HPDE6-E6E7 (cell line): Measurements from ENCODE around the gene SIDT2.
A peak's percentile ranks its signal among the peaks of the same experiment; 100 is the strongest.

Experiments used
- DNase-seq: peaks from one replicate; pipeline ENCODE4 v3.0.0; 2011; ENCODE audit warnings: missing footprints; ENCODE audit errors: extremely low spot score

SIDT2 gene

DNA sequence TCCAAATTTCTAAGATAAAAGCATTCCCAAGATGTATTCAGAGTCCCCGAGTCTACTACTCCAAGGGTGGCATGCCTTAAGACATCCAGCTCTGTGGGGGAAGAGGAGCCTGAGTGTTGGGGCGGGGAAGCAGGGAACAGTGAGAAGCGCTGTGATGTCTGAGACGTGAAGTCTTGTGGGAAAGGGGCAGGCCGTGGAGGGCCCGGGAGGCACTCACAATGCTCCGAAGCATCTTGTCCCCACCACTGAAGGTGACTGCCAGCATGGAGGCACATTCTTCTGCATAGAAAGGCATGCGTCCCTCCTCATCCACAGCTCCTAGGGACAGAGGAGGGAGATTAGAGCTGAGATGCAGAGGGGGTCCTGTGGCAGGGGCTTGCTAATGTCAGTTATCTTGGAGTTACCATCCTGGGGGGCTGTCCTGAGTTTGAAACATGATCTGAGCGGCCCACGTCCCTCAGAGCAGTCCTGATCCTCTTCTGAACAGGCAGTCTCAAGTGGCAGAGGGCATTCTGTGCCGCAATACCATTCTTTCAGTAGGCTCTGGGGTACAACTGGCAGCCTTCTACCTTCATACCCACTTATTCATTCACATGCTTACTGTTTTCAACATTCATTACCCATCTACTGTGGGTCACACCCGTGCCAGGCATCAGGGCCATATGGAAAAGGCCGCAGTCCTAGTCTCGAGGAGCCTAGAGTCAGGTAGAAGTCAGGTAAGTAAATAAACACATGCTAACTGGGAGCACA is 44.6 kb downstream of the SIDT2 start:
- DNase-seq: no peak

- DNase-seq: no peak
Observed at GRCh38 chr11:117223741-117224689, 45.5 kb downstream of the SIDT2 start.

DNA sequence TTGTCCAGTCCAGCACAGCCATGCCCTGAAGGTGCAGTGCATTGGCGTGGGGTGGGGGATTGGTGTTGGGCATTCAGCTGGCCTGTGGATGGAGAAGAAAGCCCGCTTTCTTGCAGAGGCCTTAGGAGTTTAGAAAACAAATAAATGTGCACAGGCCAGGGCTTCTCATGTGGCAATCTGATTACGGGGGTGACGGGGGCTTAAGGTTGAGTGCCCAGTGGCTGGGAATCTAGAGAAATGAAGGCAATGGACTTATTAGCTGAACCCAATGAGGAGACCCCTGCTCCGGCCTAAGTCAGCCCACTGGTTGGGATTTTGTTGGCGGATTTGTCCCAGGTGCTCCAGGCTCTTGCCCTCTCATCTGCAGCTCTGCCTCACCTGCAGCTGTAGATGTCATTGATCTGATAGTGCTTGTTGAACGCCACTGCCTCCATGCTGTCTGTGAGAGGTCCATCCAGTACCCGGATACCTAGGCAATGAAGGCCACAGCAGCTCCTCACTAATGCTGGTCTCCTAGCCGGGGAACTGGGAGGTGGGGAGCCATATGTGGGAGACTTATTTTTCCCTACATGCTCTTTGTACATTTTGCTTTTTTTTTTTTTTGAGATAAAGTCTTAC is 47.1 kb downstream of the SIDT2 start:
- no peak for DNase-seq

DNA sequence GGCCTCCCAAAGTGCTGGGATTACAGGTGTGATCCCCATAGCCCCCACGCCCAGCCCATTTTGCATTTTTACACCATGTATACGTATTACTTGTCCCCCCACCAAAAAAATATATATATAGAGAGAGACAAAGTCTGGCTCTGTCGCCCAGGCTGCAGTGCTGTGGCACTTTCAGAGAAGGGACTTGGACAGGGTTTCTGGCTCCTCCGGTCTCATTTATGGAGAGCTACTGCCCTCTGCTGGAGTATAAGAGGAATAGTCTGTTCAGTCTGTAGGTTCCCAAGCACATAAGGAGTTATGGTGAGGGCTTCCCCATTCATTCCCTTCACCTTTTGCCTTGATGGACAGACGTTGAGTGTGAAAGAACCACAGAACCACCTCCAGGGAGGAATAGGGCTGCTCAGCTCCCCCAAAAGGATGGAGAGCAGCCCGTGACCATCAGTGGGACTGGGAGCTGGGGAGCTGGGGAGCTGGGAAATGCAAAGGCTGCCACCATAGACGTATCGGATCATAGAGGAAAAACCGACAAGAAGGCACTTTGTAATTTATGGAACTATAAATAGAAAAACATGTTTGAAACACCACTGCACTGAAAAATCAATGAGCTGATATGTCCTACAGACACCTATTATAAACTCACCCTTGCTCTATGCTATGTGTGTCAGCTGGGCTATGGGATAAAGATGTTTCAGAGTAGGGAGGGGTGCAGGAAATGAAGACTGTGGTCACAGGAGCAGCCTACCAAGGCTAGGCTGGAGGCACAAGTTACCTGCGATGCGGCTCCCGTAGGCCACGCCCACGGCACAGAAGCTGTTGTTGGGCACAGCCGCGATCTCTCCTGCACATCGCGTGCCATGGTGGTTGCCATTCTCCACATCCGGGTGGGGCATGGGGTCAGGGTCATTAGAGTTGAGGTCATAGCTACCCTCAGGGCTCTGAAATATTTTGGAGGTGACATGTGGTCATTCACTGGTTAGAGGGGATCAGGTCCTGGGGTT is 48.1 kb downstream of the SIDT2 start:
- DNase-seq: peak; percentile 64

- no peak for DNase-seq
Observed at GRCh38 chr11:117228091-117228490, 49.5 kb downstream of the SIDT2 start.

DNA sequence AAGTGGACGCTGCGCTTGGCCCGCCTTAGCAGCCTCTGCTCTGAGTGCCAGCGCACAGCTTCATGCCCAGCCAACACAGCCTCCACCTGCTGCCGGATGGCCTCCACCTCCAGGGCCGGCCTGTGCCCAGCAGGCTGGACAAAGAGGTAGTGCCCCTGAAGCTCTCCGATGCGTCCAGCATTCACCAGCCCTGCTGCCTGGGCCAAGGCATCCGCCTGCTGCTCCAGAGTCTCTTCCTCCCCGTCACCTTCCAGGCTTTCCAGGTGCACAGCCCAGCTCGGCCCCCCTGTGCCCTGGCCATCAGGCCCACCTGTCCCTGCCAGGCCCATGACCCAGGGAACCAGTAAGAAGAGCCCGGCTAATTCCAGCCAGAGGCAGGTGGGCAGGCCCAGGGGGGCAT is 50.9 kb downstream of the SIDT2 start:
- DNase-seq: no peak

DNA sequence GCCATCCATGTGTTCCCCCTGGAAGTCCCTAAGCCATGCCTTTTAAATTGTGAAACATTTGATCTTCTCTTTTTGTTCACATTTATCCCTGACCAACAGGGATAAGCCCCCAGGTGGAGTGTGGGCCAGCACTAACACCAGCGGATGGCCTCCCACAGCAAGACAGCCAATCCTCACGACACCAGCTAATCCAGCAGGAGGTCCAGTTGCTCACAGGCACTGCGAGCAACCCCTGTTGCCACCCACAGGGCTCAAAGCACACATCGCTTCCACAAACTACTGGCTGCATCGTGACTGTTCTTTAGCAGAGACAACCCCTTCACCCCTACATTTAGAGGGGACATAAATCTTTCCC is 51.4 kb downstream of the SIDT2 start:
- no peak for DNase-seq

DNA sequence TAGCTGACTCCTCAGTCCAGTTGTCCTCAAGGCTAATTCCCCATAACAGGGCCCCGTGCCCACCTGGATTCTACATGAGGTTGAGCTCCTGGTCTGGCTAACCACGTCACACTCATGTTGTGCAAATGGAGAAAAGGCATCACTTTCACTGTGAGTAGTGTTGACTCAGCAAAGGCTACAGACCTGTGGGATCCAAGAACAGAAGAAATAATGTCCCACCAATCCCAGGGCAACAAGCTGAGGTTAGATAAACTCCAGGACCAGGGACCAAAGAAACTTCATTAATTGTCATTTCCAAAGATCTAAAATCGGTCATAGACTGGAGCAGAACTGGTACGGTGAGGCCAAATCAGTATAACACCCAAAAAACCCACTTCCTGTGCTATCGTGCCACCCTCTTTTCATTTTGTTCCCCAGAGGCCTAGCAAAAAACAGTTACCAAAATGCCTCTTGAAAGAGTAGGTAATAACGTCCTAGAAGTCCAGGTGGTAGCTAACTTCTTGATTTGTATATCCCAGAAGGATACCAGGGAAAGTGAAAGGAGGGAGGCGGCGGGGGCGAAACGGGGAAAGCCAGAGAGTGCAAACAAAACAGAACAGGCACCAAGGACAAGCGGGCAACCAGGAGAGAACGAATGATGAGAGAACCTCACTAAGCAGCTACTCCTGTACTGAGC is 51.9 kb downstream of the SIDT2 start:
- DNase-seq: no peak

DNA sequence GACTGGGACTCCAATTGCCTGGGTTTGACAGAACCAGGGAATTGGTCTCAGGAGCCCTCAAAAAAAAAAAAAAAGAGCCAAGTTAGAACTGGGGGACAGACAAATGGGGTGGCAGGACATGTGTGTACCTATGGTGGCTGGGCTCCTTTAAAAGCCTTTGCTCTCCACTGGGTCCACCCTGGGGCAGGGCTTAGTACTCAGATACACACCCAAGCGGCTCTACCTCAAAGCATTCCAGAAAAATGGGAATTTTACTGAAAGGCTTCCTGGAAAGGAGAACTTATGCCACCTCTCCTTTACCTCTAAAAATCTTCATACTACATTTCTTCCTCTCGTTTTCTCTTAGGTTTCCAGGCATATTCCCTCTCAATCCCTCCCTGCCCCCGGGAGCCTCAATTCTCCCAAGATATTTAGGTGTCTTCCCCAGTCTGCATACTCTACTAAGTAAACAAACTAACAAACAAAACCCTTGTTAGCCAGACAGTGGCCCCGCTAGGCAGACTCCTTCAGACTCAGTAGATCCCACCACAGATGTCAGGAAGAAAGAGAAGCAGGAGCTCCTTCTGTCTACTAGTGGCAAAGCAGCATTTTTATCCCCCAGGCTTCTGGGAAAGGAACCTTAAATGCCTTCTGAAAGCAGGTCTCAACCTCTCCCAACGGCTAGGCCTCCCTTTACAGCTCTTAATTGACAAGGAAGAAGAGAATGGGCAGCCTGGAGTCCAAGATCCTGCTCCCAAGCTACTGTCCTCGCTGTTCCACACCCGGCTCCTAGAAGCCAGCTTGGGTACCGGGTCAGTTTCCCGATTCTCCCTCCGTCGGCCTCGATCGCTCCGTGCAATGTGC is 52.7 kb downstream of the SIDT2 start:
- no peak for DNase-seq

DNA sequence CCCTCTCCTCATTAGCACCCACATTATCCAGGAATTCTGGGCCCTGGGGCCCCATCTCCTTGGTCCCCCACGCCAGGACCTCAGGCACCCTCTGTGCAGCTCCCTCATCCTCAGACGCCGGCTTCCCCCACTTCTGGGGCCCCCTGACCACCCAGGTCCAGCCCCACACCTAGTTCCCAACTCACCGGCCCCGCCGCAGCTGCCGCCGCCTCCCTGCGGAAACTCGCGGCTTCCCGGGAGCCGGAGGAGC is 53.2 kb downstream of the SIDT2 start, which contains the start of gene PCSK7:
Gene PCSK7, minus strand, starts transcription at position 232 of the 250 bp plus-strand sequence. CDS start 2,229 bp downstream, outside the sequence.
- peak; percentile 87 for DNase-seq

GRCh38 chr11:117232092-117232878 is 53.7 kb downstream of the SIDT2 start, which contains the start of gene RNF214:
Gene RNF214, plus strand, starts transcription at chr11:117232671. Its CDS starts 1,602 bp downstream, at chr11:117234273.
- peak; percentile 89 for DNase-seq

DNA sequence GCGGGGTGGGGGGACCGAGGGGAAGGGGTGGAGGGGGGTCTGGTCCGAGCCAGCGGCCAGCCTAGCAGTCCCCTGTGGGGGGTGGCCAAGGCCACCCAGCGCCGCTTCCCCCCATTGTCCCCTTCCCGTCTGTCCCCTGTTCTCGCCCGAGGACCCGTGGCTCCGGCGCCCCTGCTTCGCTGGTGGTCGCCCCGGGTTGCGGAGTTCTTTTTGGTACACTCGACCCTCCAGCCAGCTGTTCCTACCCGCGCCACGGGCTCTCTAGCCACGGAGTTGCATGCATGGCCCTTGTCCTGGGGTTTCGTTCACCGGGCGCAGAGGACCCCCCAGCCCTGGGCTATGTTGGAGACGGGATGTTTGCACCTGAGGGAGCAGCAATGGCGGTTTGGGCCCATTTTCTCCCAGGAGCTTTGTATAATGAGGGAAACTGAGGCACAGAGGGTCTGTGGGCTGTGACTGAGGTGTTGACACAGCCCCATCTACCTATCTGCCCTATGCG is 54.4 kb downstream of the SIDT2 start:
- no peak for DNase-seq

GRCh38 chr11:117238221-117238620 is 59.7 kb downstream of the SIDT2 start:
- no peak for DNase-seq

DNA sequence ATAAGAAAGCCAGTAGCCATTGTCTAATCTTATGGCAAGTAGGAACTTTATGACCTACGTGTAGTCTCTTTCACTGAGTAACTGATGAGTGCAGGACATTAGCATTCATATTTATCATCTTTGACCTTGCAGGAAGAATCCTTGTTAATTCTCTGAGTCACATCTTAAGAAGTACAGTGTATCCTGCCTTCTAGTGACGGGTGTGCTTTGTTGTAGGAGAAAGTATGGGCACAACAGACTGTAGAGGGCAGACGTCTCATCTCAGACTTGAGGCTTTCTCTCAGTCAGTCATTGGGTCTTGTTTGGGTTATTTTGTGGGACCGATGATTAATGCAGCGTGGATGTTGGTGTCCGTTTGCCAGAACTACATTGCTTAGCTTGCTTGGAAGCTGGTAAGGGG is 60.8 kb downstream of the SIDT2 start:
- DNase-seq: peak; percentile 79
